GM21390 (cell line): ENCODE results near the gene ATG101.

Experiments
- ATAC-seq: cut with Tn5 transposase; IDR thresholded peaks from one replicate; pipeline ENCODE4 v1.9.1; 2021; ENCODE audit not compliant: unreplicated experiment

Gene ATG101

GRCh38 chr12:52069327-52070184 is at the start of gene ATG101:
Gene ATG101, plus strand, starts transcription at chr12:52069978. Its CDS starts 3,673 bp downstream, at chr12:52073651.
- ATAC-seq = peak; percentile 89

- ATAC-seq = no peak
These were observed 49.0 kb upstream of the ATG101 start for GRCh38 chr12:52020539-52021336.

GRCh38 chr12:52022841-52023181 is 47.0 kb upstream of the ATG101 start:
- no peak for ATAC-seq

- peak; percentile 43 for ATAC-seq
These were observed 46.4 kb upstream of the ATG101 start for GRCh38 chr12:52023182-52023975.

- ATAC-seq = no peak
These were observed 45.6 kb upstream of the ATG101 start for GRCh38 chr12:52023976-52024688.

GRCh38 chr12:52024845-52025230 is 44.9 kb upstream of the ATG101 start:
- ATAC-seq = no peak

- ATAC-seq = no peak
These were observed 43.5 kb upstream of the ATG101 start for GRCh38 chr12:52026263-52026662.

GRCh38 chr12:52027085-52027843 is 42.5 kb upstream of the ATG101 start:
- ATAC-seq = no peak

- no peak for ATAC-seq
These were observed 40.1 kb upstream of the ATG101 start for GRCh38 chr12:52029685-52030084.

- no peak for ATAC-seq
These were observed 37.4 kb upstream of the ATG101 start for GRCh38 chr12:52032446-52032803.

GRCh38 chr12:52032804-52033445 is 36.9 kb upstream of the ATG101 start:
- ATAC-seq = peak; percentile 92

- ATAC-seq = no peak
These were observed 36.2 kb upstream of the ATG101 start for GRCh38 chr12:52033446-52034140.

- no peak for ATAC-seq
These were observed 34.6 kb upstream of the ATG101 start for GRCh38 chr12:52035190-52035589.

GRCh38 chr12:52035926-52036325 is 33.9 kb upstream of the ATG101 start:
- no peak for ATAC-seq

- ATAC-seq = peak; percentile 42
These were observed 33.1 kb upstream of the ATG101 start for GRCh38 chr12:52036587-52037171.

GRCh38 chr12:52037248-52037861 is 32.4 kb upstream of the ATG101 start:
- ATAC-seq = no peak

- ATAC-seq = no peak
These were observed 31.3 kb upstream of the ATG101 start for GRCh38 chr12:52038447-52038846.

GRCh38 chr12:52041035-52041434 is 28.7 kb upstream of the ATG101 start:
- ATAC-seq = no peak
